SKM-1 treated with dmso at 0.1 percent for 144 hours (cell line): ENCODE data around the gene HYI.

ENCODE experiments used
- DNase-seq: peaks from one replicate; lab custom pipeline; 2025; ENCODE audit not compliant: unreplicated experiment; lab: John Stamatoyannopoulos, UW

HYI gene

GRCh38 chr1:43402089-43402865 is 51.5 kb downstream of the HYI start:
- DNase-seq, result no peak
